Aortic smooth muscle cell (primary cell): ENCODE data around the gene IQCF6. TPM values are rescaled to one million over a fixed set of nuclear protein-coding genes. Genes with fewer than 3 reads are reported as not detected.

Experiments
- total RNA-seq: library from RNA; depleted of rRNA; stranded (reverse); fragments of >200 nt; gene quantifications from 2 replicates; pipeline ENCODE4 v1.2.3, GENCODE V29; 2014

IQCF6 gene
- total RNA-seq, result not detected in 2 replicates

GRCh38 chr3:51779137-51779536 lies at the start of gene IQCF6:
Gene IQCF6, minus strand, starts transcription at chr3:51779237. Its CDS starts 13 bp downstream, at chr3:51779224.

Other genes starting within 250 kb of the IQCF6 start
- gene RAD54L2, start 240.5 kb downstream of the IQCF6 start, total RNA-seq, result 11.8 and 13.3 TPM in 2 replicates
- 39.5 and 45.0 TPM in 2 replicates for gene TEX264, start 108.0 kb downstream of the IQCF6 start, total RNA-seq
- 0.12 and 0.13 TPM in 2 replicates for gene GRM2, start 72.2 kb downstream of the IQCF6 start, total RNA-seq
- gene IQCF2, start 82.4 kb upstream of the IQCF6 start, total RNA-seq, result not detected in 2 replicates
- gene IQCF5, start 96.4 kb upstream of the IQCF6 start, total RNA-seq, result not detected in 2 replicates
- not detected in 2 replicates for gene IQCF1, start 124.1 kb upstream of the IQCF6 start, total RNA-seq
- 21.1 and 34.5 TPM in 2 replicates for gene RRP9, start 162.7 kb upstream of the IQCF6 start, total RNA-seq
- gene PARP3, start 163.1 kb upstream of the IQCF6 start, total RNA-seq, result 45.7 and 58.0 TPM in 2 replicates
- gene GPR62, start 176.1 kb upstream of the IQCF6 start, total RNA-seq, result under 0.01 TPM in 1 of 2 replicates, not detected in the other
- 36.2 and 41.3 TPM in 2 replicates for gene PCBP4, start 188.2 kb upstream of the IQCF6 start, total RNA-seq
- gene ABHD14B, start 194.8 kb upstream of the IQCF6 start, total RNA-seq, result 22.6 and 23.8 TPM in 2 replicates
- 12.2 and 12.8 TPM in 2 replicates for gene ABHD14A, start 195.8 kb upstream of the IQCF6 start, total RNA-seq
- gene ACY1, start 204.3 kb upstream of the IQCF6 start, total RNA-seq, result 45.0 and 52.8 TPM in 2 replicates
- gene RPL29, start 216.7 kb upstream of the IQCF6 start, total RNA-seq, result 1,025 and 1,179 TPM in 2 replicates